Smooth muscle cell (in vitro differentiated cells): ENCODE measurements around the gene PIP5K1B. TPM values are rescaled to one million over a fixed set of nuclear protein-coding genes. Genes with fewer than 3 reads are reported as not detected.
A peak's percentile ranks its signal among the peaks of the same experiment; 100 is the strongest.

Experiments
- DNase-seq: peaks from one replicate; lab custom pipeline; 2025; ENCODE audit not compliant: unreplicated experiment; lab: John Stamatoyannopoulos, UW
- H2AFZ ChIP-seq: fragments of 200-600 bp; sonication (generic); 2 replicates; pipeline ENCODE4 v1.6.0; 2016; ENCODE audit warnings: antibody characterized with exemption, low read depth, mild to moderate bottlenecking
- H3F3A ChIP-seq: fragments of 200-600 bp; sonication (generic); 2 replicates; pipeline ENCODE4 v1.6.0; 2017; ENCODE audit warnings: antibody characterized with exemption, low read depth
- H3K27ac ChIP-seq: fragments of 200-600 bp; sonication (generic); 2 replicates; pipeline ENCODE4 v1.5.1; 2016; ENCODE audit warnings: low read depth, mild to moderate bottlenecking
- H3K27me3 ChIP-seq: fragments of 200-600 bp; sonication (generic); 2 replicates; pipeline ENCODE4 v1.6.1; 2016; ENCODE audit warnings: low read depth, mild to moderate bottlenecking
- H3K36me3 ChIP-seq: fragments of 200-600 bp; sonication (generic); 2 replicates; pipeline ENCODE4 v1.5.1; 2016; ENCODE audit warnings: low read depth
- H3K4me1 ChIP-seq: fragments of 200-600 bp; sonication (generic); 2 replicates; pipeline ENCODE4 v1.5.1; 2016; ENCODE audit warnings: low read depth
- H3K4me2 ChIP-seq: fragments of 200-600 bp; sonication (generic); 2 replicates; pipeline ENCODE4 v1.6.0; 2016; ENCODE audit warnings: mild to moderate bottlenecking
- H3K4me3 ChIP-seq: fragments of 200-600 bp; sonication (generic); 2 replicates; pipeline ENCODE4 v1.5.1; 2016; ENCODE audit warnings: mild to moderate bottlenecking
- H3K79me2 ChIP-seq: fragments of 200-600 bp; sonication (generic); 2 replicates; pipeline ENCODE4 v1.6.0; 2016; ENCODE audit warnings: low read depth, mild to moderate bottlenecking
- H3K9ac ChIP-seq: fragments of 200-600 bp; sonication (generic); 2 replicates; pipeline ENCODE4 v1.6.0; 2016; ENCODE audit warnings: low read depth
- H3K9me3 ChIP-seq: fragments of 200-600 bp; sonication (generic); replicated peaks from 2 replicates; pipeline ENCODE4 v1.5.1; 2016; ENCODE audit warnings: low read depth
- H4K20me1 ChIP-seq: fragments of 200-600 bp; sonication (generic); 2 replicates; pipeline ENCODE4 v1.6.0; 2016; ENCODE audit warnings: low read depth
- WGBS: methylation state at CpG from one replicate; pipeline ENCODE4 v1.1.7; 2016; ENCODE audit warnings: low lambda C conversion rate; 5-methylcytosine and 5-hydroxymethylcytosine counted together
- polyA plus RNA-seq: library from polyadenylated mRNA; unstranded; fragments of >200 nt; fragmentation: Nextera tagmentation; extraction: Ambion mirVana; gene quantifications from 2 replicates; pipeline ENCODE4 v1.2.1, GENCODE V29; 2016
- total RNA-seq: library from RNA; depleted of rRNA; stranded (reverse); fragments of >200 nt; gene quantifications from 2 replicates; pipeline ENCODE4 v1.2.3, GENCODE V29; 2014
- TF ChIP-seq, protein P1 (sequence below): fragments of 200-600 bp; sonication (generic); IDR thresholded peaks from 2 replicates; pipeline ENCODE4 v1.5.1; 2017; ENCODE audit warnings: borderline replicate concordance, mild to moderate bottlenecking, antibody characterized with exemption; ENCODE audit not compliant: insufficient read depth, poor library complexity, severe bottlenecking

Gene PIP5K1B
- total and polyA plus RNA-seq, 2 experiments from 2014 or later, result not detected

DNA sequence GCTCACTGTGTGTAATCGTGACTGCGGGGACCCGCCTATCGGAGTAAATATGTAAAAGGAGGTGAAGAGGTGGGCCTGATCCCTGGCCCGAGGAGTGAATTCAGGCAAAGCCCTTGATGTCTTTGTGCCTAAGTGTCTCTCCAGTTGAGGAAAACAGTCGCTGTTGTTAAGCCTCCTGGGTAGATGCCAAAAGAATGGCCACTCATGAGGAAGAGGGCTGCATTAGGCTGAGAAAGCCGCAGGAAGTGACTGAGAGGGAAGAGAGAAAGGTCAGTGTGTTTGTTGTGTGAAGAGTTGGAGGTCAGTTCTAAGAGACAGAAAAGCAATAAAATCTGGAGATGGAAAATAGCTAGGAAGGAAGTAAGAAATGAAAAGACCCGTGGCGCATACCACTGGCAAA is 35.8 kb upstream of the PIP5K1B start:
- TF ChIP-seq, protein P1, sequence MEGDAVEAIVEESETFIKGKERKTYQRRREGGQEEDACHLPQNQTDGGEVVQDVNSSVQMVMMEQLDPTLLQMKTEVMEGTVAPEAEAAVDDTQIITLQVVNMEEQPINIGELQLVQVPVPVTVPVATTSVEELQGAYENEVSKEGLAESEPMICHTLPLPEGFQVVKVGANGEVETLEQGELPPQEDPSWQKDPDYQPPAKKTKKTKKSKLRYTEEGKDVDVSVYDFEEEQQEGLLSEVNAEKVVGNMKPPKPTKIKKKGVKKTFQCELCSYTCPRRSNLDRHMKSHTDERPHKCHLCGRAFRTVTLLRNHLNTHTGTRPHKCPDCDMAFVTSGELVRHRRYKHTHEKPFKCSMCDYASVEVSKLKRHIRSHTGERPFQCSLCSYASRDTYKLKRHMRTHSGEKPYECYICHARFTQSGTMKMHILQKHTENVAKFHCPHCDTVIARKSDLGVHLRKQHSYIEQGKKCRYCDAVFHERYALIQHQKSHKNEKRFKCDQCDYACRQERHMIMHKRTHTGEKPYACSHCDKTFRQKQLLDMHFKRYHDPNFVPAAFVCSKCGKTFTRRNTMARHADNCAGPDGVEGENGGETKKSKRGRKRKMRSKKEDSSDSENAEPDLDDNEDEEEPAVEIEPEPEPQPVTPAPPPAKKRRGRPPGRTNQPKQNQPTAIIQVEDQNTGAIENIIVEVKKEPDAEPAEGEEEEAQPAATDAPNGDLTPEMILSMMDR, result no peak
- Histone ChIP-seq H3F3A (no peaks in the 10 kb centered on the region), H3K27me3 (peaks cover 6% of the 10 kb centered on the region), H3K9me3 (no peaks in the 10 kb centered on the region), H4K20me1 (no peaks in the 10 kb centered on the region), H3K4me1 (no peaks in the 10 kb centered on the region), H3K36me3 (no peaks in the 10 kb centered on the region), H3K79me2 (no peaks in the 10 kb centered on the region), H3K9ac (no peak overlapping the region), H3K4me2 (no peak overlapping the region), H2AFZ (no peak overlapping the region), H3K27ac (no peak overlapping the region), H3K4me3 (no peak overlapping the region)
- DNase-seq, result no peak
- WGBS, result 78% methylated on average over 9 of the region's 9 CpGs

DNA sequence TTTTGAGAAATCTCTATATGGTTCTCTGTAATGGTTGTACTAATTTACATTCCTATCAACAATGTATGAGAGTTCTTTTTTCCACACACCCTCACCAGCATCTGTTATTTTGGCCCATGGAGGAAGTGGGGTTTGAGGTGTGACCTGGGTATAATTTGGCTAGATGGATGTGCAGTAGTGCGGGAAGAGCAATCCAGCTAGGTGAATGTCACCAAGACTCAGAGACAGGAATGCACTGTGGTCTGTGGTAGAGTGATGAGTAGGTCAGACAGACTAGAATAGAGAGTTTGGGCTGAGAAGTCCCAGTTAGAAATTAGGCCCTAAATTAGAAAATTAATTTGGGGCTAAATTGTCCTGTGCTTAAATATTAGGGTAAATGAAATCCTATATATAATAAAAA is 32.8 kb upstream of the PIP5K1B start:
- peaks cover 24% of the 10 kb centered on the region for H3K27me3 ChIP-seq
- DNase-seq, result no peak
- H3K79me2 ChIP-seq, result no peaks in the 10 kb centered on the region
- no peaks in the 10 kb centered on the region for H3K36me3 ChIP-seq
- H3F3A ChIP-seq, result no peaks in the 10 kb centered on the region
- no peak overlapping the region for H3K4me2 ChIP-seq
- no peak overlapping the region for H3K9ac ChIP-seq
- H3K9me3 ChIP-seq, result no peaks in the 10 kb centered on the region
- H2AFZ ChIP-seq, result no peak overlapping the region
- no peak overlapping the region for H3K27ac ChIP-seq
- 85% methylated on average over 1 of the region's 1 CpG for WGBS
- TF ChIP-seq, protein P1, result no peak
- H4K20me1 ChIP-seq, result no peaks in the 10 kb centered on the region
- no peaks in the 10 kb centered on the region for H3K4me1 ChIP-seq
- H3K4me3 ChIP-seq, result no peak overlapping the region

DNA sequence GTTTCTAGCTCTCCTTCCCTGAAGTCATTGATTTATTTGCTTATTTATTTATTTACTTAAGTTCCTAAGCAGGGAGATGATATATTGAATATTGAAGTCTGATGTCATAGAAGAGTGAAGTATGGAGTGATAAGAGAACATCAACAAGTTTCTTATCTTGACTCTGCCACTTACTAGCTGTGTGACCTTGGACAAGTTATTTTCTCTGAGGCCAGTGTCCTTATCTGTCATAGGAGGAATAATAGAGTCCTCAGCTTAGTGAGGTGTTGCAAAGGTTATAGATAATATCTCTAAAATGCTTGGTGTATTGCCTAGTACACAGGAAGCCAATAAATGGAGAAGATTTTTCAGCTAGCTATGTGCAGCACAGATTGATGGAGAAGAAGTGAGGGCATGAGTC is 32.4 kb upstream of the PIP5K1B start:
- Histone ChIP-seq H3K9me3 (no peaks in the 10 kb centered on the region), H4K20me1 (no peaks in the 10 kb centered on the region), H2AFZ (no peak overlapping the region), H3K9ac (no peak overlapping the region), H3K4me3 (no peak overlapping the region), H3K4me2 (no peak overlapping the region), H3K4me1 (no peaks in the 10 kb centered on the region), H3K36me3 (no peaks in the 10 kb centered on the region), H3F3A (no peaks in the 10 kb centered on the region), H3K27me3 (peaks cover 24% of the 10 kb centered on the region), H3K79me2 (no peaks in the 10 kb centered on the region), H3K27ac (no peak overlapping the region)
- TF ChIP-seq, protein P1, result no peak
- no peak for DNase-seq

DNA sequence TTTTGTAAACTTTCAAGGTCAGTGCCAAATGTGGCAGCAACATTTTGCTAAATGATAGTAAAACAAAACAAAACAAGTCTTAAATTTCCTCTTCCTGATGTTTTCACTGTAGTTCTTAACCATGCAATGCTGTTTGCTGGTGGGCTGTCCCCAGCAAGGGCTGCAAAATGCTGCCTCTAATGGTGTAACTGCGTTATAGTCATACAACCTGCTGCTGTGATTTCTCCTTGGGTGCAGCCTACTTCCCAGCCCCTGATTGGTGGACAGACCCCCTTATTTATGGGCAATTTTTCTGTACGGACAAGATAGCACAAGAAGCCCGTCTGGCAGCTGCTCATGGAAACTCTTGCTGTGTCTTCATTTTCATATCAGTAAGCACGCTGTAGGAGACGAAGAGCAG is 26.6 kb upstream of the PIP5K1B start:
- peaks cover 63% of the 10 kb centered on the region for H3K27me3 ChIP-seq
- H3K4me3 ChIP-seq, result no peak overlapping the region
- TF ChIP-seq, protein P1, result peak; percentile 22
- no peak for DNase-seq
- no peak overlapping the region for H3K27ac ChIP-seq
- H3K9me3 ChIP-seq, result no peaks in the 10 kb centered on the region
- no peaks in the 10 kb centered on the region for H3K4me1 ChIP-seq
- no peaks in the 10 kb centered on the region for H4K20me1 ChIP-seq
- no peak overlapping the region for H2AFZ ChIP-seq
- no peak overlapping the region for H3K4me2 ChIP-seq
- no peak overlapping the region for H3K9ac ChIP-seq
- 37% methylated on average over 5 of the region's 5 CpGs for WGBS
- no peaks in the 10 kb centered on the region for H3K36me3 ChIP-seq
- H3F3A ChIP-seq, result no peaks in the 10 kb centered on the region
- H3K79me2 ChIP-seq, result no peaks in the 10 kb centered on the region
